Activated CD8-positive, alpha-beta memory T cell treated with anti-CD3 and anti-CD28 coated beads for 36 hours (primary cell): ENCODE data around the gene PIGW. TPM values are rescaled to one million over a fixed set of nuclear protein-coding genes. Genes with fewer than 3 reads are reported as not detected.

Source experiments
- CTCF ChIA-PET: fragments of 350-600 bp; sonication (Branson Sonifier 250); formaldehyde crosslinking; loops from one replicate; lab custom pipeline; 2021; ENCODE audit warnings: antibody characterized with exemption; lab: Charles Lee
- POLR2A ChIA-PET: fragments of 350-600 bp; sonication (Branson Sonifier 250); formaldehyde crosslinking; loops from one replicate; lab custom pipeline; 2021; ENCODE audit warnings: antibody characterized with exemption; lab: Charles Lee
- total RNA-seq, 2 experiments: library from RNA; stranded (reverse); gene quantifications; one replicate each; pipeline ENCODE4 v1.2.3, GENCODE V29; 2021

PIGW gene
- total RNA-seq, 2 experiments from 2014 or later, result 36.7 to 37.6 TPM

DNA sequence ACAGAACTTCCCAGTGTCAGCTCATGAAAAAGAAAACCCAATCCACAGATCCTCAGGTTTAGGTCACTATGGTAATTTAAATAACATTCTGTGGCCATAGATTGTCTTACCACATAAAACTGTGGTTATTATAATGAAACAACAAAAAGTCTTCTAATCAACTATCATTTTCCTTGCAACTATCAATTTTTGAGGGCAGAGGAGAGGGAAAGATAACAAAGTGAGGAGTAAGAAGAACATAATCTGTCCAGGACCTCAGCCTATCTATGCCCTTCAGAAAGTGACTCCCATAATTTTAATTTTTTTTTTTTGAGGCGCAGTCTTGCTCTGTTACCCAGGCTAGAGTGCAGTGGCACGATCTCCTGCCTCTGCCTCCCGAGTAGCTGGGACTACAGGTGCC, 5.9 kb downstream of the PIGW start:
- POLR2A ChIA-PET, result no interaction called here
- CTCF ChIA-PET, result no interaction called here

DNA sequence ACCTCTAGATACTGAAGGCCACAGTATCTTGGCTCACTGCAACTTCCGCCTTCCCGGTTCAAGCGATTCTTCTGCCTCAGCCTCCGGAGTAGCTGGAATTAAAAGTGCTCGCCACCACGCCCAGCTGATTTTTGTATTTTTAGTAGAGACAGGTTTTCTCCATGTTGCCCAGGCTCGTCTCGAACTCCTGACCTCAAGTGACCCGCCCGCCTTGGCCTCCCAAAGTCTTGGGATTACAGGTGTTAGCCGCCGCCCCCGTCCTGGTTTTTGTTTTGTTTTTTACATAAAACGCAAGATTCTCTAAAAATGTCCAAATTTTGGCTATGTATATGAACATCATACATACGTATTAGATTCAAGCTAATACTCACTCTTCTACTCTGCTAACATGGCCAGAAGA, 8.0 kb downstream of the PIGW start:
- POLR2A ChIA-PET, result no interaction called here
- CTCF ChIA-PET, result interaction anchor here (1.2 kb wide), 1 partner anchor 9 kb away, joined by 5 read pairs; no protein-coding TSS in a partner anchor

DNA sequence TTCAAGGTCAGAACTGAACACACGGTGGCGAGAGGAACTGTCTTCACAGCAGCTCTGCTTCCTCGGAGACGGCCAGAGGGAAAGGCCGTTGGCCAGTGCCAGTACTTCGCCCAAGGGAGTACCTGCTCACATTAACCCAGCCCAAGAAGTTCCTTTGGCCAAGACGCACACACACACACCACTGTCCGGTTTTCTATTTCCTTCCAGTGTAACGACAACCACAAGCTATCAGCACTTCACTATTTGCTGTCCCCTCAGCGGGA, 9.2 kb downstream of the PIGW start:
- ChIA-PET POLR2A (interaction anchor here (0.6 to 4.0 kb wide), 3 partner anchors 9 to 58 kb away, joined by 4 to 44 read pairs (median 15); partner anchors contain the start of genes MRM1, MYO19 and PIGW), CTCF (interaction anchor here (1.3 kb wide), 1 partner anchor 57 kb away, joined by 4 read pairs; the partner anchor contains the start of gene MRM1)

DNA sequence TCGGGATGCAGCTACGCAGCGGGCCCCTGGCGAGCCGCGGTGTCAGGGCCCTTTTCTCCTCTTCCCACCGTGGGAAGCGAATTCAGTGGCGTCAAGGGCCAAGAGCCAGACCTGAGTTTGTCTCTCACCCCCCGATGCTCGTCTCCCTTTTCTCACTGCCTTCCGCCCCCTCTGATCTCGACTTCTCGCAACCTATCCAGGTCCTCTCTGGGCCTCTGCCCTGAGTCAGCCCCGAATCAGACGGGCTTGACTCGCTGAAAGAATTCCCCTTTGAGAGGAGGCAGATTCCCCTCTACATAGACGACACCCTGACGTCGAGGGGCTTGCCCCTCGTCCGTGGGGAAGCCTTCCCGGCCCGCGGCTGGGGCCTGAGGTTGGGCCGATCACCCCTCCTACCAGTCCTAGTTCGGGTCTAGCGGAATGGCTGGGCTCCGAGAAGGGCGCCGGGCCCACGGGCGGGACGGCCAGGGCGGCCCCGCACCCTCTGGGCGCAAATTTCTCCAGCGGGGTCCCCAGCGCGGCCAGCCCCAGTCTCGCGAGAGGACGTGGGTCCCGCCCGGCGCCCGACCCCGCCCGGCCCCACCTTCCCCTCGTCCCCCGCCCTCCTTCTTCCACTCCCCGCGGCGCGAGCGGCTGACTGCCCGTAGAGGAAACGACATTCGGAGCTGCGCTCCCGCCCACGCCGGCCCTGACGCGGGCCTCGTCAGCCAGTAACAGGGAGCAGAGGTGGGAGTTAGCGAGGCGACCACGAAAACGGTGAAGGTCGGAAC, 9.7 kb downstream of the PIGW start, which contains the start of gene GGNBP2:
GGNBP2 (plus strand) TSS at position 613 of the 770 bp plus-strand sequence. CDS start 806 bp downstream, outside the sequence.
- ChIA-PET CTCF (interaction anchor here (1.3 kb wide), 1 partner anchor 57 kb away, joined by 4 read pairs; the partner anchor contains the start of gene MRM1), POLR2A (interaction anchor here (0.6 to 4.0 kb wide), 4 partner anchors 9 to 58 kb away, joined by 3 to 44 read pairs (median 10); partner anchors contain the start of genes MRM1, MYO19 and PIGW)

DNA sequence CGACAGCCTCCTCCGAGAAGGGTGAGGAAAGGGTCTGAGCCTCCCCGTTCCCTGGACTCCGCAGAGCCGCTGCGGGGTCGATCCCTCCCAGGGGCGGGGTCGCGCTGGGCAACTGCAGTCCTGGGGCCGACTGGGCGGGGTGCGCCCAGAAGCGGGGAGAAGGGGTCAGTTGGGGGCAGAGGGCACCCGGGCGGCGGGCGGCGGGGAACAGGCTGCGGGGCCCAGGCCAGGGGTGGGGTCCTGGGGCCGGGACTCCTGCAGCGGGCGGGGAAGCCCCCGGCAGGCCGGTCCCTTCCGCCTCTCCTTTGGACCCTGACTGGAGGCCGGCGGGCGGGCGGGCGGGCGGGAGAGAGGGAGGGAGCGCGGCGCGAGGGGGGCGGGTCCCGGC, 10.3 kb downstream of the PIGW start:
- ChIA-PET POLR2A (interaction anchor here (1.0 to 4.0 kb wide), 4 partner anchors 10 to 57 kb away, joined by 3 to 44 read pairs (median 10); partner anchors contain the start of genes MRM1, MYO19 and PIGW), CTCF (interaction anchor here (1.3 to 2.1 kb wide), 2 partner anchors 10 to 56 kb away, joined by 4 to 13 read pairs; partner anchors contain the start of genes MRM1, MYO19 and PIGW)

DNA sequence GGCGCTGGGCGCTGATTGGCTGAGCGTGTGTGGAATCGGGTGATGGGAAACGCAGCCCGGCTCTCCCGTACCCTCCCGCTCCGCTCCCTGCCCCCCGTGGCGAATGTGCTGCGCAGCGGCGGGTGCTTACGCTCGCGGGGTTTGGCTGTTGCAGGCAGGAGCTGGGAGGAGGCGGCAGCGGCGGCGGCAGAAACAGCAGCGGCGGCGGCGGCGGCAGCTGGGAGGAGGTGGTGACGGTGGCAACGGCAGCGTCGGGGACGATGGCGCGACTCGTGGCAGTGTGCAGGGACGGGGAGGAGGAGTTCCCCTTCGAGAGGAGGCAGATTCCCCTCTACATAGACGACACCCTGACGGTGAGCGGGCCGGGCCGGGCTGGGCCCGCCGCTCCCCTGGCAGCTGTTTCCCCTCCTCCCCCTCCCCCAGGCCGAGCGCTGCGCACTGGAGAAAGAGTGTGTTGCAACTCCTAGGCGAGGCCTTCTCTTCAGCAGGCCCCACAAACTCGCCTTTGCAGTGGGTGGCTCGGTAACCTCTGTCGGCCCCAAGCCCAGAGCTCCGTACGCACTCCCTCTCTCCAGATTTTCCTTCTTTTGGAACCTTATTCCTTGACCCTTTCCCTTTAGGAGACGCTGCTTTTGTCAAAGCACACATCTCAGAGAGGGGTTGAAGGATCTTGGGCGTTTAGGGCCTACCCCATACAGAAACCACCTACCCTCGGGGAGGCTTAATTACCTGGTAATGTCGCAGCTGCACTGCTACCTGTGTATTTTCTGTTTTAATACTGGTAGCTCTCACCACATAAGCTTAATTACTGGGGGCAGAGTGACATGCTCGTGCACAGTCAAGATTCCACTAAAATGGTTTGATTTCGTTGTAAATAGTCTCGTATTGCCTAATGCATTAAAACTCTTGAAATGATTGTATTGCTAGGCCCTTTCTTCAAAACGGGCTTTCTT, 11.0 kb downstream of the PIGW start:
- ChIA-PET POLR2A (interaction anchor here (0.5 to 4.0 kb wide), 7 partner anchors 10 to 737 kb away, joined by 3 to 44 read pairs (median 3); partner anchors contain the start of genes MRM1, MYO19, PIGW and TAF15), CTCF (interaction anchor here (0.7 to 2.1 kb wide), 4 partner anchors 11 to 398 kb away, joined by 3 to 13 read pairs (median 3); partner anchors contain the start of genes MYO19 and PIGW)

DNA sequence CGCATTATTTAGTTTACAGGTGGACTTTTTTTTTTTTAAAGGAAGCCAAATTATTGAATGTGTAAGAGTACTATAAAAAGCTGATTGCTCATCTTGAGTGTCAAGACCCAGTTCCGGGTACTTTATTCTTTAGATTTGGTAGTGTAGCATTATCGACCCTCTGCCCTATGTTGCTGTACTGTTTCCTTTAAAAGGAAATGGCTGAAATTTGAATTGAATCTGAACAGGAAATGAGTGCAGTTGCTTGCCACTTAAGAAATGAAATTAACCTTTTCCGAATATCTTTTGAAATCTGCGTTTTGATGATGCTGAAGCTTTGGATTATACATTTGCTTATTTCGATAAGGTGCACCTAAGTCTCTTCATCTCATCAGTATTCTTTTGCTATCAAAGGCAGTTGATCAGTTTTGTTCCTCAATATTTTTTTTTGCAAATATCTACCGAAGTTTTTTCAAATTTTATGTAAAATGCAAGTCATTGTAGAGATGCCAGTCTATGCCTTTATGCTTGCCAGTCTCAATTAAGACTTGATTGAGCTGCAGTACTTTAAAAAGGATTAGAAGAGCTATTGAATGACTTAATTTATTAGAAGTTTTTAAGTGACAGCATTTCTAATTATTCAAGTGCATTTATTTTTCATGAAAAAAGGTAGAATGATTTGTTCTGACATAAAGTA, 11.8 kb downstream of the PIGW start:
- ChIA-PET CTCF (interaction anchor here (0.7 to 2.1 kb wide), 4 partner anchors 11 to 397 kb away, joined by 3 to 13 read pairs (median 3); partner anchors contain the start of genes MYO19 and PIGW), POLR2A (interaction anchor here (0.5 to 4.0 kb wide), 4 partner anchors 10 to 56 kb away, joined by 3 to 44 read pairs (median 9); partner anchors contain the start of genes MRM1, MYO19 and PIGW)

DNA sequence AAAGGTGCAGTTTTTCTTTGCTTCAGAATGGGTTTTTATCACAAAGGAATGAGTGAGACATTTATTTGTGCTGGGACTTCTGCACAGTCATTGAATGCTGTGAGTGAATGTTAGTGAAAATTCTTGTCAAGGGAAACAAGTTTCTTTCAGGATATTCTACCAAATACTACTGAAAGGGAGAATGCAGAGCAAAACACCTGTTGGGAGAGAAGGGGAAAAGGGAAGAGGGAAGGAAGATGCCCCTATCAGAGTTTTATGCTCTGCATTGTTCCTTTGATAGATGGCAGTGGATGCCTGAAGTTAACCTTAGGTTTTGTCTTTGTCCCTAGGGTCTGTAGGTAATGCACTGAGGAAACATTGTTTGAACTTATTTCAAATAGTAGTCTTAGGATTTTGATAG, 13.0 kb downstream of the PIGW start:
- POLR2A ChIA-PET, result interaction anchor here (0.6 kb wide), 1 partner anchor 53 kb away, joined by 3 read pairs; no protein-coding TSS in a partner anchor
- CTCF ChIA-PET, result interaction anchor here (0.6 kb wide), 1 partner anchor 14 kb away, joined by 4 read pairs; the partner anchor contains the start of genes MYO19 and PIGW

DNA sequence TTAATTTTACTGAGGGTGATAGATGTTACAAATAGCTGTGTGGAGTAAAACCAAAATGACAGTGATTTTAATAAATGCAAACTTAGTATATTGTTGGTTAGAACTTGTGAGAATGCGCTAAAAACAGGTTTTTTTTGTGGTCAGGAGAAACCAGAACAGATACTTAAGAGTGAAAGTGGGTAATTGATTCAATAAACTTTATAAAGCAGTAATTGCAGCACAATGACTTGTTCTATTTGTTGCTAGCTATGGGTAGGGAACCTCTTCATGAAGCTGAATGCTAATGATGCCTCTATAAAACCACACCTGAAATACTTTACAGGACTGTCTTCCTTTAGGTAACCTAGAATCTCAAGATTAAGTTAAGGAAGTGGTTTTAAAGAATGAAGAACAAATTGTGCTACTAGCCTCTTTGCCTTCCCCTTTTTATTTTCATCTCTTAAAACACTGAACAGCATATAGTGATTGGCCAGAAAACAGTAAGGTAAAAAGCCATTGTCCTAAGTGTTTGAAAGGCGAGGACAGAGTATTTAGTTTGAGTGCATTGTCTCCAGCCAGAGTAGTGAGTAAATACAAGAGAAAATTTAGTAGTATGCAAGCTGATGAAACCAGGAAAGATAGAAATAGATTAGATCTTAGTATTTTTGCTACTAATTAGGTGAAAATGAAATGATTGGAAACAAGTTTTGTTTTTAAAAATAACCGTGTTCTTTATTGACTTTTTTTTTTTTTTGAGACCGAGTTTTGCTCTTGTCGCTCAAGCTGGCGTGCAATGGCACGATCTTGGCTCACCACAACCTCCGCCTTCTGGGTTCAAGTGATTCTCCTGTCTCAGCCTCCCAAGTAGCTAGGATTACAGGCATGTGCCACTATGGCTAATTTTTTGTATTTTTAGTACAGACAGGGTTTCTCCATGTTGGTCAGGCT, 16.0 kb downstream of the PIGW start:
- POLR2A ChIA-PET, result interaction anchor here (0.6 to 1.1 kb wide), 5 partner anchors 15 to 96 kb away, joined by 3 to 4 read pairs (median 3); partner anchors contain the start of genes MRM1, MYO19 and PIGW
- CTCF ChIA-PET, result no interaction called here

DNA sequence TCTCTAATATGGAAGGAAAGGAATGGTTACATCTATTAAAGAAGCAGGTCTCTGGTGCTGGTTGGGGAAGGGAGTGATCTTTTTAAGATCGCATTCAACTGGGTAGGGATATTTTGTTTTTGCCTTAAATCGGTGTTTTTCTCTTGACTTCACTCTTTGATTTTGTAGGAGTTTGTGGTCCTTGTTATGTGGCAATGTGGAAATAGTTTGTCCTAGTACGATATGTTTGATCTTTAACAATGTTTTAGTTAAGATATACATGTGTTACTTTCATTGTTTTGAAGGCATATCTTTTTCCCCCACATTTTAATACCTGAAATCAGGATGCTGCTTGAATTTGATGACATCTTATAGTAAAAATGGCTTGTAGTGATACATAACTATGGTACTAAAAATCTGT, 18.7 kb downstream of the PIGW start:
- ChIA-PET CTCF (interaction anchor here (0.7 kb wide), 1 partner anchor 391 kb away, joined by 4 read pairs; no protein-coding TSS in a partner anchor), POLR2A (interaction anchor here (0.6 kb wide), 1 partner anchor 19 kb away, joined by 3 read pairs; the partner anchor contains the start of gene MYO19)

DNA sequence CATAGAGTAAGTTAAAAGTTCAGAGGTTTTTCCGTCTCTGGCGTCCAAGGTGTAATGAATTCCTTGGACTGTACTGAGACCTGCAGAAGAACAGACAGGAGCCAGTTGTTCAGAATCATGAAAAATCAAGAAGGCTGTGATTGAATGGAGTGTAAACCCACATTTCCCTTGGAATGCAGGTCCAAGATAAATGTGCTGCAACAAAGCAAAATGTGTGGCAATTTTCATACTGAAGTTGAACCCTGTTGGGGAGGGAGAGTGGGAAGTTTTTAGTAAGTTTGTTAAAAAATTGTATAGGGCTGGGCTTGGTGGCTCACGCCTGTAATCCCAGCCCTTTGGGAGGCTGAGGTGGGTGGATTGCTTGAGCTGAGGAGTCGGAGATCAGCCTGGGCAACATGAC, 31.3 kb downstream of the PIGW start:
- ChIA-PET CTCF (interaction anchor here (0.9 kb wide), 1 partner anchor 27 kb away, joined by 4 read pairs; no protein-coding TSS in a partner anchor), POLR2A (interaction anchor here (0.6 kb wide), 1 partner anchor 16 kb away, joined by 4 read pairs; no protein-coding TSS in a partner anchor)

DNA sequence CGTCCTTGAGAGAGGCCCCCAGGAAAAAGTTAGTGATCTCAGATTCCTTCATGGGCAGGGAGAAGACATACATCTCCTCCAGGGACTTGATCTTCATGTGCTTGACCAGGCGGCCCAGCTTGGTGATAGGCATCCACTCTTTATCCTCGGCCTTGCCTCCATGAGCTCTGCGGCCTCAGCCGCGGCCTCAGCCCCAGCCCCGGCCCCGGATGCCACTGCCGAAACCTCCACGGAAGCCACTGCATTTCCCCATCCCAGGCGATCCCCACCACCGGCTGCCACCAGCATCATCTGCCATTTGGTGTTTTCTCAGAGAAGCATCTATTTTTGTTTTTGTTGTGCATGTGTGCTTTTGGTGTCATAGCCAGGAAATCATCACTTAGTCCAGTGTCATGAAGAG, 40.2 kb downstream of the PIGW start:
- POLR2A ChIA-PET, result interaction anchor here (0.6 kb wide), 1 partner anchor 379 kb away, joined by 11 read pairs; no protein-coding TSS in a partner anchor
- CTCF ChIA-PET, result no interaction called here

DNA sequence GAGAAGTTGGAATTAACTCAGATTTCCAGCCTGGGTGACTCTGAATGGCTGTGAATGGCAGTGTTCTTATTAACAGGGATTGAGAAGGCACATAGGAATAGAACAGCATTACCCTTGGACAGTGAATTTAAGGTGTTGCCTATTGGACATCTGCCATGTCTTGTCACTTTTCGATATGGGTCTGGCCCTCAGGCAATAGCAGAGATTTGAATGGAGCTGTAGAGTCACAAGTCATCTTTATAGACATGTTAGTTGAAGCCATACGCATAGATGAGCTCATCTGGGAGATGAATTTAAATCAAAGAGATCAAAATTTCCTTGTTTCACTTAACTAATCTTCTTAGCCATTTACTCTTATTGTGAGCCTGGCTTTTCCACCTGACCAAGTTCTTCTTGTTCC, 42.0 kb downstream of the PIGW start:
- ChIA-PET CTCF (no interaction called here), POLR2A (no interaction called here)

DNA sequence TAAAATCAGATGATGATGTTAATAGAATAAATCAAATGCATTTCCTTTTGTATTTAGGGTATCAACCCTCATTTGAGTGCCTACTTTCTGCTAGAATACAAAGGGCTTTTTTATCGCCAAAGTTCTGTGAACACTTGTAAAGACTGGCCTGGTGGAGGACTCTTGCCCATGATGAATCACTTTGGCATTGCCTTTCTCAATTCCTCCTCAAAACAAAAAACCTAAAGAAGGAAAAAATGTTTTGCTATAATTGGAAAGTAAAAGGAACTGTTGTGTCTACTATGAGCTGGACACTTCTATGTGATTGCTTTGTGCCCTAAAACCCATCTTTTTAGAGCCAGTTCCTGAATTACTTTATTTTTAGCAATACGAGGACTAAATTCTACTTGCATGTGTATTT, 43.9 kb downstream of the PIGW start:
- POLR2A ChIA-PET, result interaction anchor here (1.1 kb wide), 1 partner anchor 20 kb away, joined by 3 read pairs; no protein-coding TSS in a partner anchor

DNA sequence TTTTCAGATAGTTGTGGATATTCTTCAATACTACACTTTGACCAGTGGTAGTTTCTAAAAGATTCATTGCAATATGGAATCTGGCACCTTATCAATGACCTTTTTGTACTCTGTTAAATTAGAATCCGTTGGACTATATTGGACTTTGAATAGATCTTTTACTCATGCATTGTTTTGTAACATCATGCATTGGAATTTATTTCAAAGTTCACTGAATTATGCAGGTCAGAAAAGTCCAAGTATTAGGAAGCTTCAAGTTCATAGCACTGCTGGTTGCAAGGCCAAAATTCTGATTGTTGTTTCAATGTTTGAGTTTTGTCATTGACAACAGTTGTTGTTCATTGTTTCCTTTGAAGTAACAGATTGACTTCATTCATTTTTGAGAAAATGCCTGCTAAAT, 49.0 kb downstream of the PIGW start:
- CTCF ChIA-PET, result no interaction called here
- POLR2A ChIA-PET, result no interaction called here

More for the DNA sequence above, 43.9 kb downstream of the PIGW start:
- CTCF ChIA-PET, result no interaction called here

DNA sequence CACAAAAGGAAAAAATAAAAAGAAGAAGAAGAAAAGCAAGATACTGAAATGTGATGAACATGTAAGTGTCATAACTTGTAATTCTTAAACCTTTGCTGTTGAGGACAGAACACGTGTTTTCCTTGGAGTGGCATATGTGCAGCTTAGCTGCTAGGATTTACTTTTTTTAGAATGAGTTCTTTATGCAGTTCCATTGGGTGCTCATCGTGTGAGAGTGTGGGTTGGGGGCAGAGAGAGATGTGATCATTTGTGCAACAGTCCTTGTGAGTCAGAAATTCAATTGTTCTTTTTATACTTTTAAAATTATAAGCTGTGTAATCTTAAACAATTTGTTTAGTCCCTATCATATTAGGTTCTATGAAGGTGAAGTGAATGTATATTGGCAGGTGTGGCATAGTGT, 51.4 kb downstream of the PIGW start:
- POLR2A ChIA-PET, result no interaction called here
- CTCF ChIA-PET, result interaction anchor here (1.6 kb wide), 1 partner anchor 17 kb away, joined by 5 read pairs; no protein-coding TSS in a partner anchor
